Chondrocyte (in vitro differentiated cells): ENCODE data around the gene EEF2. TPM values are rescaled to one million over a fixed set of nuclear protein-coding genes. Genes with fewer than 3 reads are reported as not detected.
"Not testable (repeated sequence)": the region's sequence is repeated elsewhere in the genome, so short reads cannot be mapped to it uniquely, and the experiment has no call there.

Source experiments
- DNase-seq: peaks from one replicate; pipeline ENCODE4 v3.0.0; 2021; ENCODE audit warnings: mixed read lengths, low spot score
- H3K27ac Mint-ChIP-seq: one replicate; pipeline ENCODE4 v1.8.0; 2021; ENCODE audit warnings: mild to moderate bottlenecking, moderate library complexity, mixed read lengths; ENCODE audit not compliant: unreplicated experiment
- H3K27me3 Mint-ChIP-seq: 2 replicates; pipeline ENCODE4 v1.8.0; 2021; ENCODE audit warnings: low read depth, mixed read lengths
- H3K36me3 Mint-ChIP-seq: 2 replicates; pipeline ENCODE4 v1.8.0; 2021; ENCODE audit warnings: low read depth, mixed read lengths
- H3K4me1 Mint-ChIP-seq: 2 replicates; pipeline ENCODE4 v1.8.0; 2021; ENCODE audit warnings: low read depth, mild to moderate bottlenecking, mixed read lengths
- H3K4me3 Mint-ChIP-seq: one replicate; pipeline ENCODE4 v1.8.0; 2021; ENCODE audit warnings: mild to moderate bottlenecking, moderate library complexity, mixed read lengths; ENCODE audit not compliant: unreplicated experiment
- H3K9me3 Mint-ChIP-seq: 2 replicates; pipeline ENCODE4 v1.8.0; 2021; ENCODE audit warnings: low read depth, mixed read lengths
- CTCF ChIP-seq: fragments of 200-600 bp; sonication (generic); IDR thresholded peaks from 2 replicates; pipeline ENCODE4 v1.5.0; 2021; ENCODE audit warnings: antibody characterized with exemption, mild to moderate bottlenecking, moderate library complexity
- total RNA-seq: library from RNA; stranded (reverse); gene quantifications from 3 replicates; pipeline ENCODE4 v1.2.1, GENCODE V29; 2021

Gene EEF2
- total RNA-seq, 1 donor from 2014 or later = 2,370 TPM

GRCh38 chr19:3970808-3971598, 14.3 kb downstream of the EEF2 start, which contains the start of gene DAPK3:
Gene DAPK3, minus strand, starts transcription at chr19:3971099. Its CDS starts 1,364 bp downstream, at chr19:3969735.
- H3K27ac Mint-ChIP-seq = peak within 1 kb of the TSS; percentile 96
- TF ChIP-seq CTCF = no peak
- peak; percentile 98 for DNase-seq
- peak within 1 kb of the TSS; percentile 88 for H3K4me3 Mint-ChIP-seq
- no peaks in the 10 kb centered on the region for H3K27me3 Mint-ChIP-seq
- H3K36me3 Mint-ChIP-seq = peaks cover 17% of the 10 kb centered on the region
- H3K9me3 Mint-ChIP-seq = no peaks in the 10 kb centered on the region
- H3K4me1 Mint-ChIP-seq = peaks cover 39% of the 10 kb centered on the region

DNA sequence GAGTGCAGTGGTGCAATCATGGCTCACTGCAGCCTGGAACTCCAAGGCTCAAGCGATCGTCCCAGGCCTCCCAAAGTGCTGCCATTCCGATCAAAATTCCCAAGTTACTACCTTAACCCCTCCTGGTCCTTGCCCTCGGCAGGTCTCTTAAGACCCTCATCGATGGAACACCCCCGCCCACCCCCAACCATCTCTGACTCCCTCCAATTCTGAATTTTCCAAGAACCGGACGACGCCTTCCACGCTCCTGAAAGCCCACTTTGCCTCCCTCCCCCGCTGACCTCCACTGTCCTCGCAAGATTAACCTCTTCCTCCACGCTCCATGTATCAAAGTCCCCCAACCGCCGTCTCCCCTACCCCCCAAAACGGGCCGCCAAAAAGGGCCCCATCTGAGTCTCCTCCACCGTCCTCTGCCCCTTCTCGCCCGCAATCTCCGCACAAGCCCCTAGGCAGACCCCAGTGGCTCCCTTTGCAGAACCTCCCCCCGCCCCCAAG, 14.9 kb downstream of the EEF2 start:
- Mint-ChIP-seq H3K4me3 (peak overlapping the region; percentile 88), H3K27me3 (no peaks in the 10 kb centered on the region), H3K4me1 (peaks cover 44% of the 10 kb centered on the region), H3K9me3 (no peaks in the 10 kb centered on the region), H3K27ac (peak overlapping the region; percentile 96), H3K36me3 (peaks cover 12% of the 10 kb centered on the region)
- TF ChIP-seq CTCF = no peak
- DNase-seq = no peak

DNA sequence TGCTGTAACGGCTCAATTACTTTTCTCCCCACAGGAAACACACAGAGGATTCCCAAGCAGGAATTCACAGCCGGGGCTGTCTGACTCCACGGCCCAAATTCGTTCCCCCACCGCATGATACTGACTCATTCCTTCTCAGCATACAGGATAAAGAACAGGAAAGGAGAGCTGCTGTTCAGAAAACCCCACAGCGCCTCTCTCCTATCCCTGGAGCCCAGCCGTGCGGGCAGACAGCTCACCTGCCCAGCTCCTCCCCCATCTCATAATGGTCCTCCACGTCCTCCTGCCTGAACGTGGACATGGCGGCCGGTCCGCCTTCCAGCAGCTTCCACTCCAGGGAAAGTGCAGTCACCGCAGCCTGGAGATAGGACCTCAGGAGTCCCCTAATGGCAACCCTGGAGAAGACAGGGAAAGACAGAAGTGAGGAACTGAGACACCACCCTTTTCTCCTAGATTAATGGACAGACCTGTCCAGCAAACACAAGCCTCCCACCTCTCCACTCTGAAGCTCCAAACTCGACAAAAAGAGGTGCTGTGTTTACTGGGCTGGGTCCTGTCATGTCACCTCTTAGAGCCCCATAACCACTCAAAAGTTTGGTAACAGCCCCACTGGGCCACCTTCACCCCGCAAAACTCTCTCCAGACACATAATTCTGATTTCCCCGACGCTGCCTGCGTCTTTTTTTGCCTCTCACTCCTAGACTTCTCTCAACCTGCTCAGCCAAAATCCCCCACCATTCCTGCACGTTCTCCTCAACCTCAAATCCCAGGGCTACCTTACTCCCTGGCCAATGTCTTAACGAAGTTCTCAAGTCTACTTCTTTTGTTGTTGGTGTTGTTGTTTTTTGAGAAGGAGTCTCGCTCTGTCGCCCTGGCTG, 15.6 kb downstream of the EEF2 start:
- TF ChIP-seq CTCF = peak; percentile 66
- DNase-seq = no peak
- Mint-ChIP-seq H3K4me1 (peaks cover 47% of the 10 kb centered on the region), H3K27me3 (no peaks in the 10 kb centered on the region), H3K36me3 (peaks cover 12% of the 10 kb centered on the region), H3K4me3 (peak overlapping the region; percentile 88), H3K27ac (peak overlapping the region; percentile 96), H3K9me3 (no peaks in the 10 kb centered on the region)

DNA sequence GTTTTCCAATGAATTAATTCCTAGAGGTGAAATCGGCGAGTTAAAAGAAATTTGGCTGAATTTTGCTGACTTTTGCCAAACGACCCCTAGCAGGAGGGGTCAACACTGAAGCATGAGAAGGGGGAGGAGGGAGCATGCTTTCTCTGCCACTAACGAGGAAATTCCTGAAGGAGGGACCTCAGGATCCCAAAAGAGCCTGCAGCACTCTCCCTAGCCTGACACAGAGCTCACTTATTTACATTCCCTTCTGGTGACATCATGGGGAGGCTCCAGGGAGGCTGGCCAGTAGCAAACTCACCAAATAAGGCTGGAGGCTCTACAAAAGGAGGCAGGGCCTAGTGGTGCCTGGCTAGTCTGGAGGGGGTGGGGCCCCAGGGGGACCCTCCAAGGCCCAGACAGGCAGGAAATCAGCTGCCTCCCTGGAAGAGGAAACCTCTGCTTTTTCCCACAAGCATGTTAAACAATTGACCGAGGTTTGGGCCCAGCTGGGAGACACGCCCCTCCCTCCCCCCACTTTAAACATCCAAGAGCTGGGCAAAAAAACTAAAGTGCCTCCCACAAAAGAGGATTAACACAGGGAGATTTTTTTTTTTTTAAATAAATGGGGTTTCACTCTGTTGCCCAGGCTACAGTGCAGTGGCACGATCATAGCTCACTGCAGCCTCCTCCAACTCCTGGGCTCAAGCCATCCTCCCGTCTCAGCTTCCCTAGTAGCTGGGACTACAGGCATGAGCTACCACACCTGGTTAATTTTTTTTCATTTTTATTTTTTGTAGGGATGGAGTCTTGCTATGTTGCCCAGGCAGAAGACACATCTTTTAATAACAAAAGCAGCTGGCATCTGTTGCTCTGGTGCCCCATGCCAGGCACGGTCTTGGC, 16.5 kb downstream of the EEF2 start:
- no peak for DNase-seq
- Mint-ChIP-seq H3K9me3 (no peaks in the 10 kb centered on the region), H3K36me3 (peaks cover 14% of the 10 kb centered on the region), H3K27ac (peak overlapping the region; percentile 96), H3K27me3 (no peaks in the 10 kb centered on the region), H3K4me3 (peak overlapping the region; percentile 88), H3K4me1 (peaks cover 47% of the 10 kb centered on the region)
- no peak for TF ChIP-seq CTCF

DNA sequence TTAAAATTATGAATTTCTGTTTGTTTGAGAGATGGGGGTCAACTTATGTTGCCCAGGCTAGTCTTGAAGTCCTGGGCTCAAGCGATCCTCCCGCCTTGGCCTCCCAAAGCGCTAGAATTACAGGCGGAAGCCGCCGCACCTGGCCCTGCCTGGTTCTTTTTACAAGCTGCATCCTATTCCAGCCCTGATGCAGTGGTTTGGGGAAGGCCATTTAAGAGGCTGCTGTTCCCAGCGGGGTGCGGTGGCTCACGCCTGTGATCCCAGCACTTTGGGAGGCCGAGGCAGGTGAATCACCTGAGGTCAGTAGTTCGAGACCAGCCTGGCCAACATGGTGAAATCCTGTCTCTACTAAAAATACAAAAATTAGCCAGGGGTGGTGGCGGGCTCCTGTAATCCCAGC, 17.3 kb downstream of the EEF2 start:
- peak overlapping the region; percentile 88 for H3K4me3 Mint-ChIP-seq
- H3K27ac Mint-ChIP-seq = peak overlapping the region; percentile 96
- not testable (repeated sequence) for DNase-seq, H3K27me3 Mint-ChIP-seq, H3K9me3 Mint-ChIP-seq
- peaks cover 18% of the 10 kb centered on the region for H3K36me3 Mint-ChIP-seq
- H3K4me1 Mint-ChIP-seq = peaks cover 47% of the 10 kb centered on the region
